ENCODE data around the gene GOLPH3L.
"Not testable (repeated sequence)": the region's sequence is repeated elsewhere in the genome, so short reads cannot be mapped to it uniquely, and the experiment has no call there.

GOLPH3L gene

DNA sequence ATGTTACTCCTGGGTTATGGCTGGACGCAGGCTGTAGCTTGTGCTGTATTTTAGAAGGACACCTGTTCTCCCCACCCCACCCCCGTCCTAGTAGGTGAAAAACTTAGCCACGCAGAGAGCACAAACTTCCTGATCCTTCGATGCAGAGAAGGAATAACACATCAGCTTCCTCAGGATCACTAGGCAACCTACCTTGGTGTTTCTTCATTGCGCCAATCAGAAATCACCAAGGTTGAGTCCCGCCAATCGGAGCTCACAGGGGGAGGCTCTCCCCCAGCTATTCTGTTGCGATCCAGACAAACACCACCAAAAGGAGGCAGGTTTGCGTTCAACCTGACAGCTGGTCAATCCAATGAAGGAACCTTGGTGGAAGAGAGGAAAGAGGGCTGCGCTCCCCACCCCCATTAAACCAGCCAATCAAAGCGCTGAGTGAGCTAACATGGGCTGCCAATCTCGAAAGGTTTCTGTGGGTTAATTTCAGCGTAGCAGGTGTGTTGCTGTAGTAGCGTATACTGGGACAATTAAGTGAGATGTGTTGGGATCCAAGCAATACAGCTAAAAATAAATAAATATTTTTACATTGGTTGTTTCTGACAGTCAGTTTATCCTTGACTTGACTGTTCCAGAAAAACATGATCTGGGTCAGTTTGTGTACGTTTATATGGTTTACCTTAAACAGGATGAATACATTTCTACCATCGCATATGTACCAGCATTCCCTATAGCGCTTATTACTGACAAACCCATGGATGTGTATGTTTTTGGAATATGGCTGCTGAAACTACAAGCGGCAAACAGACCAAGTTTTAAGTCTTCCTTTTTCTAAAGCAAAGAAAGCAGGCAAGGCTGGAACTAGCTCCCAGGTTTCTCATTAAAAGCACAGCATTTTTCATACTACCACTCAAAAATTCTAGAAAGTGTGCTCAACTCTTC lies at the start of gene GOLPH3L:
TSS of gene GOLPH3L (minus strand) at position 160 of the 933 bp plus-strand sequence. CDS start 2,316 bp downstream, outside the sequence.
- peak; percentile 100 for DNase-seq (ENCODE audit: low spot score)

GRCh38 chr1:150730130-150730721 lies 33.3 kb upstream of the GOLPH3L start:
- no peak for DNase-seq (ENCODE audit: low spot score)

DNA sequence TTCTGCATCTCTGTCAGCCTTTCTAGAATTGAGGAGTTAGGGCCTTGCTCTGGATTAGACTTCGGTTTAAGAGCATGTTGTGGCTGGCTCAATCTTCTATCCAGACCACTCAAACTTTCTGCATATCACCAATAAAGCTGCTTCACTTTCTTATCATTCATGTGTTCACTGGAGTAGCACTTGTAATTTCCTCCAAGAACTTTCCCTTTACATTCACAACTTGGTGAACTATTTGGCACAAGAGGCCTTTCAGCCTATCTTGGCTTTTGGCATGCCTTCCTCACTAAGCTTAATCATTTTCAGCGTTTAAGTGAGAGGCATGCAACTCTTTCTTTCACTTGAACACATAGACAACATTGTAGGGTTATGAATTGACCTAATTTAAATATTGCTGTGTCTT lies 27.4 kb upstream of the GOLPH3L start:
- DNase-seq (ENCODE audit: low spot score): no peak

- DNase-seq (ENCODE audit: low spot score): no peak
These were observed 23.7 kb upstream of the GOLPH3L start, which contains the start of gene HORMAD1 for GRCh38 chr1:150720703-150721102. Gene HORMAD1, minus strand, starts transcription at chr1:150720895. Its CDS starts 1,390 bp downstream, at chr1:150719505.

- no peak for DNase-seq (ENCODE audit: low spot score)
These were observed 23.1 kb upstream of the GOLPH3L start for GRCh38 chr1:150720098-150720497.

GRCh38 chr1:150718225-150718891 lies 21.4 kb upstream of the GOLPH3L start:
- no peak for DNase-seq (ENCODE audit: low spot score)

DNA sequence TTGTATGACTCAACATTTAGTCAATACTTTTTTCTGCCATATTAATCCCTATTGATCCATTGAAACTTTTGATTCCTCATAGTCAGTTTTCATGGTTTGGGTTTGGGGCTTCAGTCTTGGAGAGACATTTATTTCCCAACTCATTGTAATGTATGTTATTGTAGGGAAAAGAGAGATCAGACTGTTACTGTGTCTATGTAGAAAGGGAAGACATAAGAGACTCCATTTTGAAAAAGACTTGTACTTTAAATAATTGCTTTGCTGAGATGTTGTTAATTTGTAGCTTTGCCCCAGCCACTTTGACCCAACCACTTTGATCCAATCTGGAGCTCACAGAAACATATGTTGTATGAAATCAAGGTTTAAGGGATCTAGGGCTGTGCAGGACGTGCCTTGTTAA lies 12.1 kb upstream of the GOLPH3L start:
- DNase-seq (ENCODE audit: low spot score): not testable (repeated sequence)

DNA sequence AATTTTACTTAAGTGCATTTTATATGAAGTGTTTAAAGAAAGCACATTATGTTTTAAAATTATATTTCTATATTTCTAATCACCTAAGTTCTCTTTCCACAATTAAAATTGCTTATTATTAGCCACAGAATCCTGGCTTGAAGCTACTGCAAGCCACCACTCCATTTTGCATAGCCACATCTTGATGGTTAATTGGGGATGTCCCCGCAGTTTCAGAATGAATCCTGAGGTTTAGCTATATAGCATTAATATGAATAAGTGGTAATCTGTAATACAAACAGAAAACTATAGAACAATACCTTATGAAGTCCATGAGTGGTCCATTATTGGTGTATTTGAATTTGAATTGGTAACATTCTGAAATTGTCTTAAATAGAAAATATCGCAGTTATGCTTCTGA lies 11.6 kb upstream of the GOLPH3L start:
- no peak for DNase-seq (ENCODE audit: low spot score)

GRCh38 chr1:150706091-150706490 lies 9.1 kb upstream of the GOLPH3L start:
- DNase-seq (ENCODE audit: low spot score): no peak

- DNase-seq (ENCODE audit: low spot score): no peak
These were observed 6.5 kb upstream of the GOLPH3L start for GRCh38 chr1:150703427-150703826.

DNA sequence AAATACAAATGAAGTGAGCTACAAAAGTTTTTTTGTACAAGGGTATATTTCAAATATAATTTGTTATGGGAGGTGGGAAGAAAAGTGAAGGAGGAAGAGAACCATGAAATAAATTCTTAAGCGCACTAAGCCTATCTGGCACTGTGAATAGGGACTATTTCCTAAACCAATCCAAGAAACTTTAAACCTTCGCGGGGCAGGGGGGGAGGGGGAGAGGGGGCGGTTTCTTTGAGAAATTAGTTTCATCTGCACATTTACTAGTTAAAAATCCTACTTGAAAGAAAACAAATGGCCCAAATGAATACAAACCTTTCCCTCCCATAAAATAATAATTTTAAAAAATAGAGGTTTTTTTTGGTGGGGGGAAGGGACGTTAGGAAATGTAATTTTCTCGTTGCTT lies 364 bp downstream of the GOLPH3L start:
- peak; percentile 11 for DNase-seq (ENCODE audit: low spot score)

DNA sequence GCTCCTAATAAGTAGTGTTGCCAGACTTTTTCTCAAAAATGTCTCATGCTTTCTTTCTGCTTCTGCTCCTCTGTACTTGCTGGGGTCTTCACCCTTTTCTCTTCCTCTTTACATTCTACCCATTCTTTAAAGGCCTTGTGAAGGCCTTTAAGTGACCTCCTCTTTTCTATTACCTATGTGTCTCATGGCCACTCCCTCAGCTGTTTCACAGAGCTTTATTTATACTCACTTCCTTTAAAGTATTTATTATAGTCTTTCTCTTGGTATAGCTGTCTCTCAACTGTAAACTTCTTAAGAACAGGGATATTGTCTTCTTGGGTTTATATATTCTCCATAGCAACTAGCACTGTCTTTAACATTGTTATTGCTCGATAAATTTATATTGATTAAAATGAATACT lies 792 bp downstream of the GOLPH3L start:
- DNase-seq (ENCODE audit: low spot score): peak; percentile 21

GRCh38 chr1:150695561-150695960 lies 1.4 kb downstream of the GOLPH3L start:
- no peak for DNase-seq (ENCODE audit: low spot score)

GRCh38 chr1:150692720-150693119 lies 4.2 kb downstream of the GOLPH3L start:
- DNase-seq (ENCODE audit: low spot score): no peak

DNA sequence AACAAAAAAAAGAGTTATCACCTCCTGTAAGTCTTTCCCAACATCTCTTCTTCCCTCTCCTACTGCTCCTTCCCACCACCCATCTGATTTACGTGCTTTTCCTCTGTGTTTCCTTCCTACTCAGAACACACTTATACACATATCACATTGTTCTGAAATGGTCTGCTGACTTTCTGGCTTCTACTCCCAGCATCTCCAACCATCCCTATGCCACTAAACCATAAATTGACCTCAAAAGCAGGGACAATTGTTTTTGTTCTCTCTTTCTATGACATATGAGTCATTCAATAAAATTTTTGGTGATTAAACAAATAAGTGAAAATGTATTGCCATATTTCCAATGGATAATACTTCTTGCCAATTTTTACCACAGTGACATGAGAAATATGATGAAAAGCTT lies 8.2 kb downstream of the GOLPH3L start:
- DNase-seq (ENCODE audit: low spot score): no peak

- DNase-seq (ENCODE audit: low spot score): no peak
These were observed 10.7 kb downstream of the GOLPH3L start for GRCh38 chr1:150686275-150686674.

DNA sequence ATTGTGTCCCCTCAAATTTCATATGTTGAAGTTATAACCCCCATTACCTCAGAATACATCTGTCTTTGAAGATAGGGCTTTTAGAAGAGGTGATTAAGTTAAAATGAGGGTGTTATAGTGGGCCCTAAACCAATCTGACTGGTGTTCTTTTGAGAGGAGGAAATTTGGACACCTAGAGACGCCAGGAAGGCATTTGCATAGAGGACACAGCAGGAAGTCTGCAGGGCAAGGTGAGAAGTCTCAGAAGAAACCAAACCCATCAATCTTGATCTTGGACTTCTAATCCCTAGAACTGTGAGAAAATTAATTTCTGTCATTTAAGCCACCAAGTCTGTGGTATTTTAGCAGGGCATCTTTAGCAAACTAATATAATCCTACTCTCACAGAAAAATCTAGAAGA lies 13.0 kb downstream of the GOLPH3L start:
- no peak for DNase-seq (ENCODE audit: low spot score)

DNA sequence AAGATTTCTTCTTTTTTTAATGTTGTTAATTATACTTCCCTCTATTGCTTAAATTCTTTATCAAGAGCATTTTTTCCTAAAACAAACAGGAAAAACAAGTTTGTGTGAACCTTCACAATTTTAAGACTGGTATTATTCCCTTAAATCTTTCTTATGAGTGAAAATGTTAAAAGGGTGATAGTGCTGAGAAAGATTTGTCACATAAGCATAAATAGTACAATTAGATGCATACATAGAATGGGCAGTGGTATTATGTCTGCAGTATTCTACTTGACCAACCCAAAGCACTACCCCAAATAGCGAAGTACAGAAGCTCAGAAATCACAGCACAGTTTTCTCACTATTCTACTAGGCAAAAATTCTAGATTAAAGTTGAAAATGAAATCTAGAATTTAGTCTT lies 18.0 kb downstream of the GOLPH3L start:
- no peak for DNase-seq (ENCODE audit: low spot score)

- DNase-seq (ENCODE audit: low spot score): no peak
These were observed 22.1 kb downstream of the GOLPH3L start for GRCh38 chr1:150674881-150675280.

GRCh38 chr1:150663321-150663720 lies 33.6 kb downstream of the GOLPH3L start:
- DNase-seq (ENCODE audit: low spot score): no peak

DNA sequence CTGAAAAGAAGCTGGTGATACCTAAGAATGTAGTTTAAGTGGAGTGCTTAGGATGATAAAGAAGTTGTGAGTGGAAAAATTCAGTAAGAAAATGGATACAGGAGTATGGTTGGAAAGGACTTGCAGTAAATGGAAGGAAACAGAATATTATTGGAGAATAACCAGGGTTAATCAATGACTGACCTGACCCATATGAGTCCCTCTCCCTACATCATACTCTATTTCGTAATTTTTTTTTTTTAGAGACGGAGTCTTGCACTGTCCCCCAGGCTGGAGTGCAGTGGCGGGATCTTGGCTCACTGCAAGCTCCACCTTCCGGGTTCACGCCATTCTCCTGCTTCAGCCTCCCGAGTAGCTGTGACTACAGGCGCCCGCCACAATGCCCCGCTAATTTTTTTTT lies 34.1 kb downstream of the GOLPH3L start:
- DNase-seq (ENCODE audit: low spot score): no peak

- no peak for DNase-seq (ENCODE audit: low spot score)
These were observed 35.8 kb downstream of the GOLPH3L start for GRCh38 chr1:150661156-150661555.

DNA sequence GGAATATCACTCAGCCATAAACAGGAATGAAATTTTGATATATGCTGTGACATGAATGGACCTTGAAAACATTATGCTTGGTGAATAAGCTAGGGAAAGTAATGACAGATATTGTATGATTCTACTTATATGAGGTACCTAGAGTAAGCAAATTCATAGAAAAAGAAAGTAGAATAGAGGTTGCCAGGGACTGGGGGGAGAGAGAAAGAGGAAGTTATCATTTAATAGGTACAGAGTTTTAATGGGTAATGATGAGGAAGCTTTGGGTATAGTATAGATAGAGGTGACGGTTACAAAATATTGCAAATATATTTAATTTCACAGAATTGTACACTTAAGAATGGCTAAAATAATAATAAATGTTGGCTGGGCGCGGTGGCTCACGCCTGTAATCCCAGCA lies 36.4 kb downstream of the GOLPH3L start:
- no peak for DNase-seq (ENCODE audit: low spot score)
